Fibroblast of lung (primary cell): ENCODE measurements around the gene UTY. TPM values are rescaled to one million over a fixed set of nuclear protein-coding genes. Genes with fewer than 3 reads are reported as not detected.
A peak's percentile ranks its signal among the peaks of the same experiment; 100 is the strongest.

Experiments used
- DNase-seq, 2 donors: peaks; one replicate each; pipeline versions ENCODE4 v3.0.0 to v3.0.0-alpha.2; 2010; ENCODE audit warnings: low read depth in 2 of 2
- H2AFZ ChIP-seq: 2 replicates; pipeline ENCODE4 v1.5.1; 2012; ENCODE audit warnings: low read length, control low read depth, inconsistent platforms
- H3K27ac ChIP-seq: 2 replicates; pipeline ENCODE4 v1.5.1; 2011; ENCODE audit warnings: low read length, control low read depth; ENCODE audit not compliant: insufficient read depth
- H3K27me3 ChIP-seq: 2 replicates; pipeline ENCODE4 v1.5.1; 2011; ENCODE audit warnings: mild to moderate bottlenecking, low read length; ENCODE audit not compliant: control insufficient read depth, insufficient read depth
- H3K36me3 ChIP-seq: 2 replicates; pipeline ENCODE4 v1.5.1; 2011; ENCODE audit warnings: low read length; ENCODE audit not compliant: control insufficient read depth, insufficient read depth
- H3K4me1 ChIP-seq: 2 replicates; pipeline ENCODE4 v1.5.1; 2011; ENCODE audit warnings: low read length; ENCODE audit not compliant: control insufficient read depth, insufficient read depth; ENCODE audit errors: extremely low read depth
- H3K4me2 ChIP-seq: 2 replicates; pipeline ENCODE4 v1.5.1; 2011; ENCODE audit warnings: low read length, control low read depth; ENCODE audit not compliant: insufficient read depth; ENCODE audit errors: extremely low read depth
- H3K4me3 ChIP-seq, 4 experiments: fragments of 200-600 bp in 1 of 4; sonication (generic) in 1 of 4; replicated peaks in 1 of 4; 2 replicates each; pipeline ENCODE4 v1.5.1; 2011 to 2016; ENCODE audit warnings: low read length in 4 of 4, low read depth in 3 of 4, mild to moderate bottlenecking in 3 of 4, control low read depth in 2 of 4, inconsistent platforms in 1 of 4, mixed read lengths in 1 of 4; ENCODE audit not compliant: insufficient read depth in 1 of 4; ENCODE audit errors: control extremely low read depth in 1 of 4
- H3K79me2 ChIP-seq: 2 replicates; pipeline ENCODE4 v1.5.1; 2012; ENCODE audit warnings: mild to moderate bottlenecking, low read length, inconsistent platforms; ENCODE audit not compliant: control insufficient read depth, insufficient read depth
- H3K9ac ChIP-seq: 2 replicates; pipeline ENCODE4 v1.5.1; 2011; ENCODE audit warnings: mild to moderate bottlenecking, low read length, control low read depth; ENCODE audit not compliant: insufficient read depth
- H3K9me3 ChIP-seq: 2 replicates; pipeline ENCODE4 v1.5.1; 2012; ENCODE audit warnings: low read depth, low read length; ENCODE audit not compliant: control insufficient read depth, insufficient read depth
- H4K20me1 ChIP-seq: 2 replicates; pipeline ENCODE4 v1.5.1; 2011; ENCODE audit warnings: low read length; ENCODE audit not compliant: control insufficient read depth, insufficient read depth; ENCODE audit errors: extremely low read depth
- CTCF ChIP-seq, 2 donors: IDR thresholded peaks in 1 of 2; conservative IDR thresholded peaks in 1 of 2; 1 replicate in 1 of 2; 2 replicates in 1 of 2; pipeline ENCODE4 v1.5.1; 2011 to 2012; ENCODE audit warnings: low read length in 2 of 2, control low read depth in 1 of 2, inconsistent platforms in 1 of 2, low read depth in 1 of 2, mild to moderate bottlenecking in 1 of 2
- EZH2 ChIP-seq: IDR thresholded peaks from 2 replicates; pipeline ENCODE4 v1.5.1; 2012; ENCODE audit warnings: low read length, control low read depth, mild to moderate bottlenecking; ENCODE audit errors: missing control alignments
- polyA plus RNA-seq, 2 donors: library from polyadenylated mRNA; depleted of rRNA in 1 of 2; stranded (reverse) in 1 of 2; unstranded in 1 of 2; fragments of >200 nt; gene quantifications; 2 replicates each; pipeline ENCODE4 v1.2.1, GENCODE V29; 2011 to 2012; ENCODE audit warnings: missing spikeins in 1 of 2
- total RNA-seq: library from RNA; depleted of rRNA; stranded (reverse); fragments of >200 nt; gene quantifications from 2 replicates; pipeline ENCODE4 v1.2.1, GENCODE V29; 2014

The UTY gene
- total and polyA plus RNA-seq, 2 donors (not counting 1 experiment from before 2014, with no cell fraction given), result 7.7 TPM; not detected in 1

GRCh38 chrY:13443146-13443545, 36.7 kb downstream of the UTY start:
- no peak for DNase-seq
- Histone ChIP-seq H3K9me3 (no peaks in the 10 kb centered on the region), H3K27ac (no peak overlapping the region), H3K27me3 (no peaks in the 10 kb centered on the region), H3K4me1 (no peaks in the 10 kb centered on the region), H4K20me1 (no peaks in the 10 kb centered on the region), H3K79me2 (no peaks in the 10 kb centered on the region), H3K4me2 (no peak overlapping the region), H3K36me3 (no peaks in the 10 kb centered on the region), H2AFZ (no peak overlapping the region), H3K9ac (no peak overlapping the region), H3K4me3 (no peak overlapping the region)
- no peak for TF ChIP-seq EZH2
- no peak for TF ChIP-seq CTCF (conservative IDR thresholded peaks at IDR 0.05 in 1 of 2, IDR thresholded peaks at IDR 0.05 in 1 of 2; ENCODE audit: low read depth in 1 of 2, low read length in 2 of 2)

GRCh38 chrY:13440811-13441210, 39.0 kb downstream of the UTY start:
- no peak for DNase-seq
- H3K27ac ChIP-seq, result no peak overlapping the region
- H3K4me2 ChIP-seq, result no peak overlapping the region
- H2AFZ ChIP-seq, result no peak overlapping the region
- no peaks in the 10 kb centered on the region for H3K27me3 ChIP-seq
- H3K4me1 ChIP-seq, result no peaks in the 10 kb centered on the region
- H3K4me3 ChIP-seq, result no peak overlapping the region
- no peaks in the 10 kb centered on the region for H4K20me1 ChIP-seq
- no peaks in the 10 kb centered on the region for H3K79me2 ChIP-seq
- TF ChIP-seq CTCF (conservative IDR thresholded peaks at IDR 0.05 in 1 of 2, IDR thresholded peaks at IDR 0.05 in 1 of 2; ENCODE audit: low read depth in 1 of 2, low read length in 2 of 2) (no peak), EZH2 (no peak)
- no peak overlapping the region for H3K9ac ChIP-seq
- H3K9me3 ChIP-seq, result no peaks in the 10 kb centered on the region
- H3K36me3 ChIP-seq, result no peaks in the 10 kb centered on the region

- no peak overlapping the region for H3K27ac ChIP-seq
- H2AFZ ChIP-seq, result no peak overlapping the region
- no peak overlapping the region for H3K4me2 ChIP-seq
- no peak overlapping the region for H3K4me3 ChIP-seq
- H3K4me1 ChIP-seq, result no peaks in the 10 kb centered on the region
- DNase-seq, result no peak
- TF ChIP-seq EZH2 (no peak), CTCF (conservative IDR thresholded peaks at IDR 0.05 in 1 of 2, IDR thresholded peaks at IDR 0.05 in 1 of 2; ENCODE audit: low read depth in 1 of 2, low read length in 2 of 2) (peak in 1 of 2 donors; percentile 30)
- no peaks in the 10 kb centered on the region for H3K36me3 ChIP-seq
- no peaks in the 10 kb centered on the region for H3K27me3 ChIP-seq
- H3K79me2 ChIP-seq, result peaks cover 1% of the 10 kb centered on the region
- no peaks in the 10 kb centered on the region for H3K9me3 ChIP-seq
- H4K20me1 ChIP-seq, result no peaks in the 10 kb centered on the region
- H3K9ac ChIP-seq, result no peak overlapping the region
Observed at GRCh38 chrY:13435968-13436937, 43.6 kb downstream of the UTY start.
